IMR-90 (cell line): ENCODE measurements around the gene RNF227.
"Not testable (repeated sequence)": the region's sequence is repeated elsewhere in the genome, so short reads cannot be mapped to it uniquely, and the experiment has no call there.

Experiments
- CTCF ChIP-seq: conservative IDR thresholded peaks from 2 replicates; pipeline ENCODE4 v1.5.1; 2012; ENCODE audit warnings: mild to moderate bottlenecking, low read depth, low read length, improper control_type of control experiment
- POLR2A ChIP-seq: IDR thresholded peaks from 2 replicates; pipeline ENCODE4 v1.6.1; 2012; ENCODE audit warnings: mild to moderate bottlenecking, low read depth, low read length

- not testable (repeated sequence) for TF ChIP-seq CTCF, POLR2A
Measured at GRCh38 chr17:7864384-7864783, 51.7 kb downstream of the RNF227 start.
